ENCODE results near the gene PARP16.
"Not testable (repeated sequence)": the region's sequence is repeated elsewhere in the genome, so short reads cannot be mapped to it uniquely, and the experiment has no call there.

PARP16 gene

DNA sequence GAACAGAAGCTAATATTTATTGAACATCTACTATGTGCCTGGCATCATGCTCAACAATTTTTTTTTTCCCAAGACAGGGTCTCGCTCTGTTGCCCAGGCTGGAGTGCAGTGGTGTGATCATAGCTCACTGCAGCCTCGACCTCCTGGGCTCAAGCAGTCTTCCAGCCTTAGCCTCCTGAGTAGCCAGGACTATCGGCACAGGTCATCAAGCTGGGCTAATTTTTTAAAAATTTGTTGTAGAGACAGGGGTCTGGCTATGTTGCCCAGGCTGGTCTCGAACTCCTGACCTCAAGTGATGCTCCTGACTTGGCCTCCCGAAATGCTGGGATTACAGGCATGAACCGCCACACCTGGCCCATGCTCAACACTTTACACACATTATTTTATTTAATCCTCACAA, 39.7 kb downstream of the PARP16 start:
- Histone ChIP-seq H3K27ac (peak overlapping the region in 1 of 21 experiments; percentile 14), H3K4me3 (no peak overlapping the region)

DNA sequence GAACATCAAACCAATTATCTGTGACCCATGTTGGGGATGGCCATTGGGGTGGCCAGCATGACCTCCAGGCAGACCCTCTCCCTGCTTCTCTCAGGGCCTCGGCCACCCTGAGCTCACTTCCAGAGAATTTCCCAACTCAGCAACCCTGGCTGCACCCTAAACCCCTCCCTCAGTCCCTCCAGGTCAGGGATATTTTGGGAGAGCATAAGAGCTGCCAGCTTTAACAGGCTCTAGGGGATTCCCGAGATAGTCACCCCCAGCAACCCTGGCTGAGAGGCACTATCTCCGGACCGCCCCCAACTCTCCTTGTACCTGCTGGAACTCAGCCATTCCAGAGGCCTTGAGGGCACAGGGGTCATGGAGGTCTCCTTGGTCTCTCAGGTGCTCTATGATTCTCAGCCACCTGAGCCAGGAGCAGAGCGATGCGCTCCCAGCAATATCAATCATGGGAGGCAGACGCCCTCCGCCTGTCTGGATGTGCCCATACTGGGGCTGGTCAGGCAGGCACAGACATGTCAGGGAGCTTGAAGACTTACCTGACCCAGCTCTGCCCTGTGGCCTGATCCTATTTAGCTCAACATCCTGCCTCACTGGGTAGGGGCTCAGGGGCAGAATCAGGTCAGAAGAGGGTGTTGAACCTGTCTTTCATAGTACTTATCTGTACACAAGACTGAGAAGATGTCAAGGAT, 40.5 kb downstream of the PARP16 start:
- H3K27ac ChIP-seq = peak overlapping the region in 8 of 21 experiments; percentile 1 to 60 (median 26)
- H3K4me3 ChIP-seq = no peak overlapping the region

DNA sequence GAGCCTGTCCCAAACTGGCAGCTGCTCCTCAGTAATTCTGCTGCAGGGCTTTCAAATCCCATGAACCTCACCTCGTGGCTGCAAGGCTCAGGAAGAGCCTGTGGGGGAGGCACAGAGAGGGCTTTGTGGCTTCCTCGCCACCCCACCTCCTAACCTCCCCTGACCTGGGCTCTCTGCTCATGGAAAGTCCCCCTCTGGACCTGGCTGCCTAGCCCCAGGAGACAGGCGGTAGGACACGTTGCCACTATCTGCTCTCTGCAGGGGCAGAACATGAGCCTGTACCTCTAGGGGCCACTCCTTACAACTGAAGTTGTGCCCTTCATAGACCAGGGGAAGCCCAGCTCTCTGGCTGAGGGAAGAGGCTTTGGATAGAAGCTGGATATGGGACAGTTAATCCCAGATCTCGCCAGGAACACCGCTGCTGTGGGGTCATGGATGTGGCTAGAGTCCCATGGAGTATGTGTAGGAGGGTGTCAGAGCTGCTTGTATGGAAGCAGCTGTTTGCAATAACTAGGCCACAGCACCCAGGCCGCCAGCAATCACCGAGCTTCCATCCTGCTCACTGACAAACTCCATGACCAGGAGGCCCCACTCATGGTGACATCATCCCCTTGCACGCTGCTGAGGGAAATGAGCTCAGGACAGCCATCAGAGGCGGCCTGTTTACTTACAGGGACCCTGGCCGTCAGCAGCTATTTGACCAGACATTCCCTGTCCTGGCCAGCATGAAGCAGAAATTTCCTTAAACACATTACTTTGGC, 41.4 kb downstream of the PARP16 start:
- H3K4me3 ChIP-seq = no peak overlapping the region
- peak overlapping the region in 6 of 21 experiments; percentile 1 to 57 (median 16) for H3K27ac ChIP-seq

DNA sequence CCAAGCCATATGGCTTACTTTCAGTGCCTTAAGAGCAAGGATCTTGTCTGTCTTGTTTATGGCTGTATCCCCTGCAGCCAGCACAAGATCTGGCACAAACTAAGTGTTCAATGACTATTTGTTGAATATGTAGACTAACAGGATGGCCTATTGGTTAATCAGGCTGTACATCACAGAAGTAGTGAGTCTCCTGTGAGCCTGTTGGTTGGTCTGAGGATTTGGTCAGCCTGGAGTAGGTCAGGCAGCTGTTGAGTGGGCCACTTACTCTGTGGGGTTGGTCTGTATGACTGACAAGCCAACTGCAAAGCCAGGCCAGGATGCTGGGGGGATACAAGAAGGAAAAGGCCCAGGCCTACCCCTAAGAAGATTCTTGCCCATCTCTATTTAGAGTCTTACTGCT, 42.0 kb downstream of the PARP16 start:
- Histone ChIP-seq H3K4me3 (no peak overlapping the region), H3K27ac (peak overlapping the region in 1 of 21 experiments; percentile 12)

DNA sequence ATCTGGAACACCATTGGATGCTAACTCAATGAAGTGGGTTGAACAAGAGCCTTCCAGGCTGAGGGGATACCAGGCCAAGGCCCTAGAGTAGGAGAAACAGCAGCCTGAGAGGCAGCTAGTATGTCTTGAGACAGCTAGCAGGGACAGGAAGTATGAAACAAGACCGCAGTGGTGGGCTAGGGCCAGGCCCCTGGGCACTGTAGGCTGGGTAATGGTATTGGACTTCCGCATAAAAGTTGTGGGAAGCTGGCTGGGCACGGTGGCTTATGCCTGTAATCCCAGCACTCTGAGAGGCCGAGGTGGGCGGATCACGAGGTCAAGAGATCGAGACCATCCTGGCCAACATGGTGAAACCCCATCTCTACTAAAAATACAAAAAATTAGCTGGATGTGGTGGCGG, 50.2 kb downstream of the PARP16 start:
- H3K4me3 ChIP-seq, H3K27ac ChIP-seq: not testable (repeated sequence)

DNA sequence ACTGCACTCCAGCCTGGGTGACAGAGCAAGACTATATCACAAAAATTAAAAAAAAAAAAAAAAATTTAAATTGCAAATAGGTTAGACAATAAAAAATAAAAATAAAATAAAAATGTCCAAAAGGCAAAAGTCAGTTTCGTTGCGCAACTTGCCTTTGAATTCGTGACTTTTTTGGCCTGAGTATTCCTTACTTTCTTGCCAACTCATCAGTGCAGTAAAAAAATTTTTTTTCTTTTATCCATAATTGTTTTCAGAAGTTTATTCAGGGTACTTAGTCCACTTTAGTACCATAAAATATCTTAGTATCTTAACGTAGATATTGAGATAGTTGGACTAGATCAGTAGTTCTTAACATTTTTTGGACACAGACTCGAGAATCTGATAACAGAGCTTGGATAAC, 53.0 kb downstream of the PARP16 start:
- Histone ChIP-seq H3K27ac (no peak overlapping the region), H3K4me3 (no peak overlapping the region)

DNA sequence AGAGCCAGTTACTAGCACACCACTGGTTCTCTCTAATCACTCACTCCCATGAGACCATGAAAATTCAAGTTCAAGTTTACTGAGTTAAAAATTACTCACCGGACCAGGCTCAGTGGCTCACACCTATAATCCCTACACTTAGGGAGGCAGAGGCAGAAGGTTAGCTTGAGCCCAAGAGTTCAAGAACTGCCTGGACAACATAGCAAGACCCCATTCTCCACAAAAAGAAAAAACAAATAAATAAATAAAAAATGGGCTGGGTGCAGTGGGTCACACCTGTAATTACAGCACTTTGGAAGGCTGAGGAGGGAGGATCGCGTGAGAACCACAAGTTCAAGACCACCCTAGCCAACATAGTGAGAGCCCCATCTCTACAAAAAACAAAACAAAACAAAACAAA, 54.2 kb downstream of the PARP16 start:
- Histone ChIP-seq H3K27ac (no peak overlapping the region), H3K4me3 (no peak overlapping the region)

DNA sequence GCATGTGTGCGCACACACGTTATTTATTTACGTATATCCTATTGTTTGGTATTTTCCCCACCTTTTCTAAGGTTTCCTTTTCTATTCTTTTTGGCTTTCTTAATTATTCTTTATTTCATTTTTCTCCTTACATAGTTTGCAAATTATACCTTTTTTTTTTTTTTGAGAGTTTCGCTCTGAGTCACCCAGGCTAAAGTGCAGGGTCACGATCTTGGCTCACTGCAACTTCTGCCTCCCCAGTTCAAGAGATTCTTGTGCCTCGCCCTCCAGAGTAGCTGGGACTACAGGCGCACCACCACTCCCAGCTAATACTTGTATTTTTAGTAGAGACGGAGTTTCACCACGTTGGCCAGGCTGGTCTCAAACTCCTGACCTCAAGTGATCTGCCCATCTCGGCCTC, 55.4 kb downstream of the PARP16 start:
- Histone ChIP-seq H3K4me3 (no peak overlapping the region), H3K27ac (no peak overlapping the region)

DNA sequence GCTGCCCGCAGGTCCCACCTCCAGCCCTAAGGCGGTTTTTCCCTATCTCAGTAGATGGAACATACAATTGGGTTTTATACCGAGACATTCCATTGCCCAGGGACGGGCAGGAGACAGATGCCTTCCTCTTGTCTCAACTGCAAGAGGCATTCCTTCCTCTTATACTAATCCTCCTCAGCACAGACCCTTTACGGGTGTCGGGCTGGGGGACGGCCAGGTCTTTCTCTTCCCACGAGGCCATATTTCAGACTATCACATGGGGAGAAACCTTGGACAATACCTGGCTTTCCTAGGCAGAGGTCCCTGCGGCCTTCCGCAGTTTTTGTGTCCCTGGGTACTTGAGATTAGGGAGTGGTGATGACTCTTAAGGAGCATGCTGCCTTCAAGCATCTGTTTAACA, 59.8 kb downstream of the PARP16 start:
- not testable (repeated sequence) for H3K4me3 ChIP-seq, H3K27ac ChIP-seq

DNA sequence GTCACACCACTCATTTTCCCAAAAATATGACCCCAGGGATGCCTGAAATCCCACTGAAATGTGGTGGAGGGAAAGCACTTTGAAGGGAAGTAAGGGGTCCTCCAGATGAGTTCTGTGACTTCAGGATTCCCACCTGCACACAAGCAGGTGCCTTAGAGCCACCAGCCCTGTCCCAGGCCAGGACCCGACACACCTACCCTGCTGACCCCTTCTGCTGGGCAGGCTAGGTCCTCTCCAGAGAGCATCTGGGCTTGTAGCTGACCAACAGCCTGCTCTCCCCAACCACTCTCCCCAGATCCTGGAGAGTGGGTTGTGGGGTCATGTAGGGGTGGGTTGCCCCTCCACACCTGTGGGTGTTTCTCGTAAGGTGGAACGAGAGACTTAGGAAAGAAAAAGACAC, 60.5 kb downstream of the PARP16 start:
- Histone ChIP-seq H3K4me3 (no peak overlapping the region), H3K27ac (no peak overlapping the region)

DNA sequence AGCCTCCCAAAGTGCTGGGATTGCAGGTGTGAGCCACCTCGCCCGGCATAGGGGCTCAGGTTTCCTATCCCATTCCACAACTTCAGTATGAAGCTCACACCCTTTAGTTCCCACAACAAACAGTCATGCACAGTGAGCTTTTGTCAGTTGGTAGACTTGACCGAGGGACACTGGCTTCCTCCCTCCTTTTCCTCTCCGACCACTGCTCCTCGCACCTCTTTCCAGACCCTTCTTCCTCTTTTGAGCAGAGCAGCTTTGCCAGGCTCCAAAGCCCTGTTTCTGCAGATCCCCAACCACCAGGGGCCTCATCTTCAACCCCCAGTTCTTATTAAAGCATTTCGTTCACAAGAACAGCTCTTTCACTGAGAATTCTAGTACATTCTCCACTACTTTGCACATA, 62.7 kb downstream of the PARP16 start:
- Histone ChIP-seq H3K4me3 (no peak overlapping the region), H3K27ac (no peak overlapping the region)

DNA sequence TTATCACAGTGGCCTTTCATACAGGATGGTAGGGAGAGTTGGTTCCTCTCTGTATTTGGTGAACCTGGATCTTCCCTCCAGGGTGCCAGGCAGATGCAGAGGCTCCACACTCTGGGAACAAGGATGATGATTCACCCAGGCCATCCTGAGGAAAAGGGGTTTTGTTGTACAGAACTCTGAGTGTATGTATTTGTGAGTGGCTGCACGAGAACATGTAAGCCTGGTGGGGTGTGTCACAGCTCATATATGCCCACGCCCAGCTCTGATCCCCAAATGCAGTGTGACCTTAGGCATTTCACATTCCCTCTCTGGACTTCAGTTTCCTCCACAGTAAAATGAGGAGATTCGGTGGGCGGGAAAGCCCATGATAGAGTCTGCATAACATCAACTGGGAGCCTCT, 63.8 kb downstream of the PARP16 start:
- Histone ChIP-seq H3K4me3 (no peak overlapping the region), H3K27ac (no peak overlapping the region)

DNA sequence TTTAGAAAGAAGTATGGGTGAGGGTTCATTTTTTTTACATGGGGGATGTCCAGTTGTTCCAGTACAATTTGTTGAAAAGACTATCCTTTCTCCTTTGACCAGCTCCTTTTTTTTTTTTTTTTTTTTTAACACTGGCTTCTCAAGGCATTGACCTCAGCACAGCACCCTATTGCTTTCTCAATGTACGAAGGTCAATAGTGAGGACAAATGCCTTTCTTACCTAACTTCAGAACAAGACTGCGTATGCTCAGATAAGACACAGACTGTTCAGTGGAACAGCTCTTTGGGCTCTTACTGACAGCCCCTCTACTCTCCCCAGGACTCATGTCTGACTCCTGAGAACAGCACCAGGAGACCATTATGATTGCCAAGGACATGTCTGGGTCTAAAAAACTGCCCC, 65.0 kb downstream of the PARP16 start:
- no peak overlapping the region for H3K27ac ChIP-seq

DNA sequence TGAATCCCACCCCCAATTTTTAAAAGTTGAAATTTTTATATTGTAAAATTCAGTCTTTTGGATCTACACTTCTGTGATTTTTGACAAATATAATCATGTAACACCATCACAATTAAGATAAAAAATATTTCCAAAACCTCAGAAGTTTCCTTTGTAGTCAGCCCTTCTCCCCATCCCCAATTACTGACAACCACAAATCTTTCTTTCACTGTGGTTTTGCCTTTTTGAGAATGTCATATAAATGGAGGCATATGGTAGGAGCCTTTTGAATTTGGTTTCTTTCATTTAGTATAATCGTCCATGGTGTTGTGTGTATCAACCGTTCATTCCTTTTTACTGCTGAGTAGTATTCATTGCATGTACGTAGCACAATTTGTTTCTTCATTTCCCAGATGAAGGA, 67.5 kb downstream of the PARP16 start:
- Histone ChIP-seq H3K27ac (no peak overlapping the region), H3K4me3 (no peak overlapping the region)

More for the DNA sequence above, 65.0 kb downstream of the PARP16 start:
- no peak overlapping the region for H3K4me3 ChIP-seq

DNA sequence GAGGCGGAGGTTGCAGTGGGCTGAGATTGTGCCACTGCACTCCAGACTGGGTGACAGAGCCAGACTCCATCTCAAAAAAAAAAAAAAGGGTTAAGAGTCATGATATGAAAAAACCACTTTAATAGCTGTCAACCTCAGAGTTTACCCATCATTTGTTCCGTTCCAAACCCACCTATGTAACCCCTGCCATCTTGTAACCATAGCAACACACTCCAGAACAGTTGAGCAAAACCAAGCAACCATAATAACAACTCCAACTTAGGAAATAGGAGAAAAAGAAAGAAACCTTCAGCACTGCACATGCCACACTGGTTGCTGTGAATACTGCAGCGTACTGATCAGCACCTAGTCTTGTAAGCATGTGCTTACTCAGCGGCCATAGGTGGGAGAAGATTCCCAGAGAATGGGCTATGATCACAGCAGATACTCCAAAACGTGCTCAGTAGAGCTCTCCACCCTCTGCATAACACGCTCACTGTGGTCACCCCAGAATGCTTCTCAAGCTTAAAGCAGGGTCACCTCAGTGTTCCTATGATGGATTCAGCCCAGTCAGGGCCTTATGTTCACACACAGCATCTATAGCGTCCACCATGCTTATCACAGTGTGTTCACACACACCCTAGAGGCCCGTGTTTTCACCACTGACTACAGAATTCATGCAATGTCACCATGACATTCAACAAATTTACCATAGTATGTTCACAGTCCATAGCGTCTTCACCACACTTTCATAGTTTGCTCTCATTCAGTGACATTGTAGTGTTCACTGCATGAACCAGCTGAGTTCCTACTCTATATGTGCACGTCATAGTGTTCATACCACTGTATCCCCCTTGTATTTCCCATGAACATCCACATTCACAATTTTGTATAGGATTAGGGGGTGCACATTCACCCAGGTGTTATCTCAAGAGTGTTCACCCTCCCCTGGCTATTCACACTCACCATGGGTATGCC, 68.9 kb downstream of the PARP16 start:
- Histone ChIP-seq H3K27ac (no peak overlapping the region), H3K4me3 (no peak overlapping the region)

DNA sequence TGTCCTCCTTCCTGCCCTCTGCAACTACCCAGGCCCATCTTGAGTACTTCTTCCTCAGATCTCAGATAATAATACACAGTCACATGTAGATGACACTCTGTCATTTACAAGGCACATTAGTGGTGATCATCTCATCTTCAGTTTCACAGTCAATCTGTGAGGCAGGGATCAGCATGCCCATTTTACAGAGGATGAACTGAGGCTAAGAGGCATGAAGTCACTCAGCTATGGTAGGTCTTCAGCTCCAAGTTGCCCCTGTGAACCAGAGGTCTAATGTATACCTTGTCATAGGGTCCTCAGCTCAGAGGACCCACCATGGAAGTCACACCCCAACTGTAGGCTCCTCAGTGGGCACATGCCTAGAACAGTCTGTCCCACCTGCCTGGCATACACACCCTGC, 71.2 kb downstream of the PARP16 start:
- Histone ChIP-seq H3K4me3 (no peak overlapping the region), H3K27ac (no peak overlapping the region)

DNA sequence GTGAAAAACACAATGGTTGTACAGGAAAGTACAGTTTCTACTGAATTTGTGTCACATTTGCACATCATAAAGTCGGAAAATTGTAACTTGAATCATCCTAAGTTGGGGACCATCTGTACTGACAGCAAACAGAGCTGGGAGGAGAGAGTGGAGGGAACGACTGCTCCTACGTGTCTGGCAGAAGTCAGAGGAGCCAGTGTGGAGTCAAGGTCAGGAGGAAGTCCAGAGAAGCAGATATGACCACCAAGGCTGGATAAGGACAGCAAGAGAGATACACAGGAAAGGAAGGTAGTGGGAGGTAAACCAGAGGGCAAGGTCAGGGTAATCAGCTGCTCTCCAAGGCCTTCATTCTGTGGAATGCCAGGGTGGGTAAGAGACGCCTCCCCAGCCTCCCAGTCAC, 72.7 kb downstream of the PARP16 start:
- H3K27ac ChIP-seq = no peak overlapping the region

DNA sequence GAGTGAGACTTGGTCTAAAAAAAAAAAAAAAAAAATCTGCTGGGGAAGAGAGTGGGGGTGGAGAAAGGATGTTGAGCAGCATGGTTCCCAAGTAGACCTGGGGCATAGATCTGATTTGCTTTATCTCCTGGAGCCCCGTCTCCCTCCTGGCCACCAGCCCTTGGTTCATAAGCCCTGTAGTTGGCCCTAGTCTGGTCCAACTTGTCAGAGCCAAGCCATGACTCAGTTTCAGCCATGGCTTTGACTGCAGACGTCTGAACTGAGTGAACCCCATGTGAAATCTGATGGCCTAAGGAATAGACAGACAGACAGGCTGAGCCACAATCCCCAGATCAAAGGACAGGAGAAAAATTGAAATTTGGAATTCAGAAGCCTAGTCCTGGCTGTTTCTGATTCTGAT, 73.4 kb downstream of the PARP16 start:
- H3K4me3 ChIP-seq = no peak overlapping the region

More for the DNA sequence above, 72.7 kb downstream of the PARP16 start:
- H3K4me3 ChIP-seq = no peak overlapping the region

DNA sequence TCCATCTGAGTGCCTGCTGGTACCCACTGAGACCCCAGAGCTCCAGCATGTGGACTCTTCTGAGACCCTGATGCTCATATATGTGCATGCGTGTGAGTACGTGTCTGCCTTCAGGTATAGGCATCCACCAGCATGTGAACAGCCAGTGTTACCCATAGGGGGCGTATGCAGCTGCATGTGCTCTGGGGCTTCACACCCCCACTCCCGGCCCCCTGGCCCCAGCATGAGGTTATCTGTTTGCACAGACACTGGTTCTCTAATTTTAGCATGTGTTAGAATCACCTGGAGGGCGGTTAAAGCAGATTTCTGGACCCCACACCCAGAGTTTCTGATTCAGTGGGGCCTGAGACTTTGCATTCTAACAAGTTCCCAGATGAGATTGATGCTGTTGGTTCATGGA, 74.6 kb downstream of the PARP16 start:
- Histone ChIP-seq H3K27ac (peak overlapping the region in 2 of 21 experiments; percentile 10 to 22), H3K4me3 (no peak overlapping the region)

More for the DNA sequence above, 73.4 kb downstream of the PARP16 start:
- H3K27ac ChIP-seq = no peak overlapping the region

DNA sequence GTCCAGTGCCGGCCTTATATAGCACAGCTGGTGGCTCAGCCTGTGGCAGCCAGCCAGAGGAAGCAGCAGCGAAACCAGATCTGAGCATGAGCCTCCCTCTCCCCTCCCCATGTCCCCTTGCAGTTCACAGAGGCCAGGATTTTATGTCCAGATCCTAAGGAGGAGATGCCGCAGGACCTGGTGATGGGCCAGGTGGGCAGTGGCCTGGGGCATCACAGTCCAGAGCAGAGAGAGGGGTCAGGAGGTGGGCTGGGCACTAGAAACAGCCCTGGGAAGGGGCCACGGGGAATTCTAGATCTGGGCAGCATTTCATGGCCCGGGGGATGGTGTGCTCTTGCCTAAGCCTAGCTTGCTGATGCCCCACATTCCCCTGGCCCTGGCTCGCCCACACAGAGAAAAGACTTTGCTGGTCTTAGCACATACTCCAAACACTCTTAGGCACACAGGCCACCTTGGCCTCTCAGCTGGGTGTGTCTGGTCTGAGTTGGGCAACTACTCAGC, 75.2 kb downstream of the PARP16 start:
- Histone ChIP-seq H3K27ac (peak overlapping the region in 5 of 21 experiments; percentile 4 to 36 (median 26)), H3K4me3 (peak overlapping the region in 1 of 7 experiments; percentile 4)
